AG10803 (cell line): ENCODE results near the gene UROS.

Source experiments
- DNase-seq: peaks from one replicate; pipeline ENCODE4 v3.0.0; 2010; ENCODE audit warnings: low read depth
- H3K4me3 ChIP-seq: 2 replicates; pipeline ENCODE4 v1.5.1; 2011; ENCODE audit warnings: mild to moderate bottlenecking, low read length, control low read depth
- CTCF ChIP-seq: conservative IDR thresholded peaks from 2 replicates; pipeline ENCODE4 v1.5.1; 2011; ENCODE audit warnings: mild to moderate bottlenecking, low read length, control low read depth, inconsistent platforms

The UROS gene

GRCh38 chr10:125857185-125857760 is 34.2 kb upstream of the UROS start:
- DNase-seq: no peak
- H3K4me3 ChIP-seq: no peak overlapping the region
- no peak for TF ChIP-seq CTCF

GRCh38 chr10:125852487-125852886 is 29.4 kb upstream of the UROS start:
- no peak overlapping the region for H3K4me3 ChIP-seq
- no peak for DNase-seq
- no peak for TF ChIP-seq CTCF

- no peak for DNase-seq
- H3K4me3 ChIP-seq: no peak overlapping the region
- no peak for TF ChIP-seq CTCF
Observed at GRCh38 chr10:125850766-125851731, 28.0 kb upstream of the UROS start.

GRCh38 chr10:125849448-125849847 is 26.4 kb upstream of the UROS start:
- no peak overlapping the region for H3K4me3 ChIP-seq
- DNase-seq: no peak
- TF ChIP-seq CTCF: no peak

GRCh38 chr10:125848857-125849256 is 25.8 kb upstream of the UROS start:
- no peak for TF ChIP-seq CTCF
- no peak overlapping the region for H3K4me3 ChIP-seq
- DNase-seq: no peak

- no peak for DNase-seq
- TF ChIP-seq CTCF: no peak
- H3K4me3 ChIP-seq: no peak overlapping the region
Observed at GRCh38 chr10:125848371-125848770, 25.3 kb upstream of the UROS start.

- TF ChIP-seq CTCF: no peak
- no peak for DNase-seq
- no peak overlapping the region for H3K4me3 ChIP-seq
Observed at GRCh38 chr10:125846894-125847293, 23.8 kb upstream of the UROS start.
